NCI-H2196 (cell line): ENCODE measurements around the gene CA5B.
A peak's percentile ranks its signal among the peaks of the same experiment; 100 is the strongest.
"Not testable (repeated sequence)": the region's sequence is repeated elsewhere in the genome, so short reads cannot be mapped to it uniquely, and the experiment has no call there.

Experiments
- DNase-seq: peaks from one replicate; lab custom pipeline; 2025; ENCODE audit not compliant: unreplicated experiment; lab: John Stamatoyannopoulos, UW

Gene CA5B

GRCh38 chrX:15747626-15748173, 9.6 kb downstream of the CA5B start:
- no peak for DNase-seq

GRCh38 chrX:15748841-15749240, 10.8 kb downstream of the CA5B start:
- DNase-seq = no peak

GRCh38 chrX:15749642-15750610, 11.9 kb downstream of the CA5B start:
- no peak for DNase-seq

- no peak for DNase-seq
Measured at GRCh38 chrX:15750611-15751154, 12.6 kb downstream of the CA5B start.

- no peak for DNase-seq
Measured at GRCh38 chrX:15751155-15751819, 13.2 kb downstream of the CA5B start.

- no peak for DNase-seq
Measured at GRCh38 chrX:15755091-15755490, 17.0 kb downstream of the CA5B start.

- no peak for DNase-seq
Measured at GRCh38 chrX:15758140-15758539, 20.1 kb downstream of the CA5B start.

- not testable (repeated sequence) for DNase-seq
Measured at GRCh38 chrX:15759886-15760285, 21.8 kb downstream of the CA5B start.

- peak; percentile 1 for DNase-seq
Measured at GRCh38 chrX:15761564-15762191, 23.6 kb downstream of the CA5B start.

GRCh38 chrX:15769300-15769954, 31.4 kb downstream of the CA5B start:
- DNase-seq = no peak

GRCh38 chrX:15781961-15782699, 44.1 kb downstream of the CA5B start:
- no peak for DNase-seq

GRCh38 chrX:15785176-15785750, 47.2 kb downstream of the CA5B start:
- no peak for DNase-seq

GRCh38 chrX:15786915-15787314, 48.8 kb downstream of the CA5B start:
- no peak for DNase-seq

GRCh38 chrX:15789979-15790768, 52.1 kb downstream of the CA5B start, which contains the start of gene ZRSR2:
Gene ZRSR2 (plus strand): TSS chrX:15790484. CDS start chrX:15790496, 12 bp downstream.
- DNase-seq = peak; percentile 67

GRCh38 chrX:15790769-15791290, 52.8 kb downstream of the CA5B start:
- no peak for DNase-seq

- DNase-seq = no peak
Measured at GRCh38 chrX:15797707-15798106, 59.6 kb downstream of the CA5B start.

- no peak for DNase-seq
Measured at GRCh38 chrX:15804563-15804962, 66.5 kb downstream of the CA5B start.

- DNase-seq = no peak
Measured at GRCh38 chrX:15808254-15808653, 70.2 kb downstream of the CA5B start.
